Measurements from ENCODE around the gene NCCRP1.

DNA sequence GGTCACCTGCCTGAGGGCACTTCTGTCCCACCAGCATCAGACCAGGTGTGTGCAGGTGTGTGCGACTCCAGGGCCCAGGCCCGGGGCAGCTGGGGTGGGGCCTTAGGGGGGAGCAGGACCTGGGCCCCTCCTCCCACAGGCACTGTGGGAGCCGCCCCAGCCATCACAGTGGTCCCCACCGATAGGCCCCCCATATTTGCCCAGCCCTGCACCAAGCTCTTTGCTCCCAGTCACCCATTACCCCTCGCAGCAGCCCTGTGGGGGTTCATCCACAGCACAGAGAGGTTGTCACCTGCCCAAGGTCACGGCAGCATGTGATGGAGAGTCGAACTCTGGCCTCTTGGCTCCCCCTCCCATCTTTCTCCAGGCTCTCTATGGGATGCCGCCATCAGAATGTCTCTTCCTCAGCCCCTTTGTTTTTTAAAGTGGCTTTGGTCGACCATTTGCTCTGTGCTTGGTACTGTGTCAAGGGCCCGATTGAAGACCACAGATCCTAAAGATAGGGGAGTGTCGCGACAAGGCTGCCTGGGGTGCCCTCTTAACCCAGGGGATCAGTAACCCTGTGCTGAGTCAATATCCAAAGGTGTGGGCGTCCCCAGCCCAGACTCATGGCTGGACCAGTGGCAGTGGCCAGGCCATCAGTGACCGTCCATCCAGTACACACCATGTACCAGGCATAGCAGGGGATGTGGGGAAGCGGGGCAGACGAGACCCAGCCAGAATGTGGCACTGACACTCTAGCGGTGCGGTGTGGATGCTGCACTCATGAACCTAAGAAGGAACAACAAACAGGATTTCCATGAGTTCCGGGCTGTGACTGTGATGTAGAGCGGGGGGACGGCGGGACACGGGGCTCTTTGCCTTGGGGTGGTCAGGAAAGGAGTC is 28.3 kb upstream of the NCCRP1 start:
- TF ChIP-seq POLR2A (IDR thresholded peaks at IDR 0.05) (no peak), POLR2AphosphoS5 (IDR thresholded peaks at IDR 0.05) (no peak)

Data from gastroesophageal sphincter (tissue), 2 donors.